GM13977 (cell line): ENCODE results near the gene PCBP3.
A peak's percentile ranks its signal among the peaks of the same experiment; 100 is the strongest.

Source experiments
- DNase-seq: peaks from one replicate; pipeline ENCODE4 v3.0.0; 2012; ENCODE audit warnings: low spot score
- in situ Hi-C: fragments of 300-500 bp; cut with MboI; formaldehyde crosslinking; loops from one replicate; pipeline ENCODE4 v1.12.0; 2022; ENCODE audit warnings: low sequenced_read_pairs, low pct_unique_long_range_greater_than_20kb, mixed read lengths, inconsistent platforms; ENCODE audit not compliant: unreplicated experiment
- TF ChIP-seq, protein P1 (sequence below): IDR thresholded peaks from 2 replicates; pipeline ENCODE4 v1.5.1; 2012; ENCODE audit warnings: mild to moderate bottlenecking, control low read depth; ENCODE audit not compliant: insufficient read depth; ENCODE audit errors: extremely low read depth, missing control alignments

The PCBP3 gene

GRCh38 chr21:45981151-45982091 is 337.9 kb downstream of the PCBP3 start, which contains the start of gene COL6A1:
TSS of gene COL6A1 (plus strand) at chr21:45981770. CDS start at chr21:45981851, 81 bp downstream.
- DNase-seq, result peak; percentile 80
- TF ChIP-seq, protein P1, sequence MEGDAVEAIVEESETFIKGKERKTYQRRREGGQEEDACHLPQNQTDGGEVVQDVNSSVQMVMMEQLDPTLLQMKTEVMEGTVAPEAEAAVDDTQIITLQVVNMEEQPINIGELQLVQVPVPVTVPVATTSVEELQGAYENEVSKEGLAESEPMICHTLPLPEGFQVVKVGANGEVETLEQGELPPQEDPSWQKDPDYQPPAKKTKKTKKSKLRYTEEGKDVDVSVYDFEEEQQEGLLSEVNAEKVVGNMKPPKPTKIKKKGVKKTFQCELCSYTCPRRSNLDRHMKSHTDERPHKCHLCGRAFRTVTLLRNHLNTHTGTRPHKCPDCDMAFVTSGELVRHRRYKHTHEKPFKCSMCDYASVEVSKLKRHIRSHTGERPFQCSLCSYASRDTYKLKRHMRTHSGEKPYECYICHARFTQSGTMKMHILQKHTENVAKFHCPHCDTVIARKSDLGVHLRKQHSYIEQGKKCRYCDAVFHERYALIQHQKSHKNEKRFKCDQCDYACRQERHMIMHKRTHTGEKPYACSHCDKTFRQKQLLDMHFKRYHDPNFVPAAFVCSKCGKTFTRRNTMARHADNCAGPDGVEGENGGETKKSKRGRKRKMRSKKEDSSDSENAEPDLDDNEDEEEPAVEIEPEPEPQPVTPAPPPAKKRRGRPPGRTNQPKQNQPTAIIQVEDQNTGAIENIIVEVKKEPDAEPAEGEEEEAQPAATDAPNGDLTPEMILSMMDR, result no peak
- in situ Hi-C loops, result no loop called here

DNA sequence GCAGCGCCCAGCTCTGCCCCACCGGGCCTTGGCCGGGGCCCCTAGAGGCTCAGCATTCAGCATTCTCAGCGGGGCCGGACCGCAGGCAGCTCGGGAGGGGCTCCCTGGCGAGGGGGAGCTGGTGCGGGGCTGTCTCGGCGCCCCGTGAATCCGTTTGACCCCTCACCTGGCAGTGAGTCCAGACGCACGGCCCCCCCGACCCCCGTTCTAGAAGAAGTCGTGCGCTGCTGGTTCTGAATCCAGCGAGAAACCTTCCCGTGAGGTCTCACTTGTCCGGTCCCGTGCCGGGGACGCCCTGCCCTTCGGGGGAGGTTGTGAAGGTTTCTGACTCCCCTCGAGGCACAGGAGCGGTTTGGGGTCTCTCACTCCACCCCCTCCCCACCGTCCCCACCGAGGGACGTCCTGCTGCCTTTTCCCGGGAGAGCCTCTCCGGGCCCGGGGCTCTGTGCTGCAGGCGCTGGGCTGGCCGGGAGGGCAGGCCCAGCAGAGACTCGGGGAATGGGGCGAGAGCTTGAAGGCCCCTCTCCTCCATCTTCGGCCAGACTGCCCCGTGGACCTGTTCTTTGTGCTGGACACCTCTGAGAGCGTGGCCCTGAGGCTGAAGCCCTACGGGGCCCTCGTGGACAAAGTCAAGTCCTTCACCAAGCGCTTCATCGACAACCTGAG is 338.7 kb downstream of the PCBP3 start:
- TF ChIP-seq, protein P1, result no peak
- DNase-seq, result no peak
- in situ Hi-C loops, result no loop called here

DNA sequence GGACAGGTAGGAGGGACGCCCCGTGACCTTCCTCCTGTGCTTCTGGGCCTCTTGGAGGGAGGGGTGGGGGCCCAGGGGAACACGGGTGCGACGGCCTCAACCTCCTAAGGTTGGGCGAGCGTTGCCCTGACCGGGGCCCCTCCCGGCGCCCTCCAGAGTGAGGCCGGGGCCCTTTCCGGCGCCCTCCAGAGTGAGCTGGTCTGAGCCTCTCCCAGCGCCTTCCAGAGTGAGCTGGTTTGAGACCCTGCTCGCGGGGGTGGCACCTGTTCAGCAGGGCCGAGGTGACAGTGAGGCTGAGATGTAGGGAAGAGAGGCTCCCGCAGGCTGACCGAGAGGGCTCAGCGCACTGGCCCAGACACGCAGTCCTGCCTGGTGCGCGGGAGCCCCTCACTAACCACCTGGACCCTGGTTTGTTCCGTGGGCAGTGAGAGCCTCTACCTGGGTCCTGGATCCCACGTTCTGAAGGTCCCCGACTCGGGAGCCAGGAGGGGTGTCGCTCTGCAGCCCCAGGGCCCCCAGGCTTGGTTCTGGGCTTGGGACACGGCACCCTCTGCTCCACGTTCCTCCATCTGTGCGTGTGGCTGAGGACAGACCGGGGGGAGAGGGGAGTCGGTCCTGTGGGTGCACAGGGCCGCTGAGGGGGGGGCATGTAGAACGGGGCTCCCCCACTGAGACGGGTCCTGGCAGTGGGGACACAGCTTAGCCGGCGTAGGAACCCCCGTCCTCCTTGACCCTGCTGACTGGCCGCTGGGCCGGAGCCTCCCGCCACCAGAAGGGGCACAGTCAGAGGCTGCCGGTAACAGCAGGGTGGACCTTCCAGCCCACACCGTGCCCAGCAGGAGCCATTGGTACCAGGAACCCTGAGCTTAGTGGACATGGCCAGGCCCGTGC is 339.5 kb downstream of the PCBP3 start:
- in situ Hi-C loops, result no loop called here
- TF ChIP-seq, protein P1, result no peak
- DNase-seq, result no peak

- no peak for DNase-seq
- TF ChIP-seq, protein P1, result no peak
- in situ Hi-C loops, result no loop called here
Measured at GRCh38 chr21:45983649-45983965, 340.1 kb downstream of the PCBP3 start.

DNA sequence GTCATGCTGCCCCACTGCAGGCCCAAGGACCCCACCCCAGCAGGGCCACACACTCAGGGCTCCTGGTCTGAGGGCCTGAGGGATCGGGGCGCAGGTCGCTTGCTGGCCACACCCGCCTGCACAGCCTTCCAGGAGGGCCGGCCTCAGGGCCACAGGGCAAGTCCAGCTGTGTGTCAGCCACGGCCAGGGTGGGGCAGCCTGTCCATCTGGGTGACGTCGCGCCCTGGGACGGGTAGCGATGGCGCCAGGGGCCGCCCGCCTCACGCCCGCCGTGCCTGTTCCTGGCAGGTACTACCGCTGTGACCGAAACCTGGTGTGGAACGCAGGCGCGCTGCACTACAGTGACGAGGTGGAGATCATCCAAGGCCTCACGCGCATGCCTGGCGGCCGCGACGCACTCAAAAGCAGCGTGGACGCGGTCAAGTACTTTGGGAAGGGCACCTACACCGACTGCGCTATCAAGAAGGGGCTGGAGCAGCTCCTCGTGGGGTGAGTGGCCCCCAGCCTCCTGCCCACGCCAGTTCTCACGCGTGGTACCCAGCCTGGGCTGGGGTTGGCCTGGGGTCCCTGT is 340.5 kb downstream of the PCBP3 start:
- no peak for DNase-seq
- TF ChIP-seq, protein P1, result no peak
- in situ Hi-C loops, result no loop called here
